RPMI8226 (cell line): ENCODE measurements around the gene SERPINH1.
A peak's percentile ranks its signal among the peaks of the same experiment; 100 is the strongest.

ENCODE experiments used
- DNase-seq: peaks from one replicate; pipeline ENCODE4 v3.0.0-alpha.2; 2015

The SERPINH1 gene

GRCh38 chr11:75557666-75558494 is 4.2 kb upstream of the SERPINH1 start:
- DNase-seq, result no peak

GRCh38 chr11:75558939-75559843 is 2.9 kb upstream of the SERPINH1 start:
- DNase-seq, result no peak

GRCh38 chr11:75560644-75561043 is 1.4 kb upstream of the SERPINH1 start:
- no peak for DNase-seq

GRCh38 chr11:75561426-75562047 is 516 bp upstream of the SERPINH1 start:
- DNase-seq, result no peak

- no peak for DNase-seq
These were observed 907 bp downstream of the SERPINH1 start for GRCh38 chr11:75562836-75563484.

- no peak for DNase-seq
These were observed 1.5 kb downstream of the SERPINH1 start for GRCh38 chr11:75563501-75563977.

GRCh38 chr11:75563978-75564552 is 2.0 kb downstream of the SERPINH1 start:
- DNase-seq, result no peak

GRCh38 chr11:75565221-75565814 is 3.3 kb downstream of the SERPINH1 start:
- DNase-seq, result no peak

GRCh38 chr11:75565916-75566762 is 4.1 kb downstream of the SERPINH1 start:
- no peak for DNase-seq

- DNase-seq, result no peak
These were observed 4.8 kb downstream of the SERPINH1 start for GRCh38 chr11:75566763-75567279.

- no peak for DNase-seq
These were observed 5.9 kb downstream of the SERPINH1 start for GRCh38 chr11:75567971-75568370.

- DNase-seq, result no peak
These were observed 6.7 kb downstream of the SERPINH1 start for GRCh38 chr11:75568616-75569219.

- DNase-seq, result no peak
These were observed 8.6 kb downstream of the SERPINH1 start for GRCh38 chr11:75570559-75571139.

GRCh38 chr11:75571625-75572024 is 9.6 kb downstream of the SERPINH1 start:
- DNase-seq, result no peak

GRCh38 chr11:75572744-75573143 is 10.7 kb downstream of the SERPINH1 start:
- DNase-seq, result no peak

GRCh38 chr11:75574698-75575602 is 12.9 kb downstream of the SERPINH1 start:
- DNase-seq, result no peak

GRCh38 chr11:75576017-75576416 is 14.0 kb downstream of the SERPINH1 start:
- no peak for DNase-seq

GRCh38 chr11:75576499-75576918 is 14.5 kb downstream of the SERPINH1 start:
- peak; percentile 80 for DNase-seq

GRCh38 chr11:75577207-75577606 is 15.2 kb downstream of the SERPINH1 start:
- DNase-seq, result peak; percentile 36
